Sigmoid colon (tissue), 7 donors: ENCODE results near the gene TRMU. TPM values are rescaled to one million over a fixed set of nuclear protein-coding genes. Genes with fewer than 3 reads are reported as not detected.
"Not testable (repeated sequence)": the region's sequence is repeated elsewhere in the genome, so short reads cannot be mapped to it uniquely, and the experiment has no call there.

Experiments used
- DNase-seq: peaks from one replicate; pipeline ENCODE4 v3.0.0-alpha.2; 2019
- H3K27ac ChIP-seq, 4 donors: fragments of 200-600 bp; sonication (generic); one replicate each; pipeline ENCODE4 v1.5.1; 2016 to 2019; ENCODE audit warnings: mild to moderate bottlenecking in 1 of 4
- H3K27me3 ChIP-seq, 3 donors: fragments of 200-600 bp; sonication (generic); one replicate each; pipeline ENCODE4 v1.5.1; 2019; ENCODE audit warnings: mild to moderate bottlenecking in 1 of 3
- H3K36me3 ChIP-seq, 4 donors: fragments of 200-600 bp; sonication (generic); one replicate each; pipeline ENCODE4 v1.5.1; 2016 to 2019
- H3K4me1 ChIP-seq, 4 donors: fragments of 200-600 bp; sonication (generic); one replicate each; pipeline ENCODE4 v1.5.1; 2017 to 2019
- H3K4me3 ChIP-seq, 4 donors: fragments of 200-600 bp; sonication (generic); one replicate each; pipeline ENCODE4 v1.5.1; 2017 to 2019; ENCODE audit warnings: mild to moderate bottlenecking in 2 of 4, moderate library complexity in 1 of 4
- H3K9me3 ChIP-seq, 4 donors: fragments of 200-600 bp in 3 of 4; sonication (generic) in 3 of 4; one replicate each; pipeline versions ENCODE4 v1.5.1 to v1.6.1; 2013 to 2019
- EP300 ChIP-seq, 4 donors: sonication (generic); formaldehyde crosslinking; IDR thresholded peaks; one replicate each; pipeline ENCODE4 v1.6.1; 2017; ENCODE audit warnings: antibody characterized with exemption in 4 of 4
- POLR2A ChIP-seq, 2 donors: fragments of 450-650 bp; IDR thresholded peaks; one replicate each; pipeline ENCODE4 v1.6.1; 2016; ENCODE audit warnings: antibody characterized with exemption in 2 of 2, mild to moderate bottlenecking in 2 of 2, moderate library complexity in 2 of 2
- POLR2AphosphoS5 ChIP-seq, 4 donors: sonication (generic); formaldehyde crosslinking; IDR thresholded peaks; one replicate each; pipeline ENCODE4 v1.6.1; 2017; ENCODE audit warnings: antibody characterized with exemption in 4 of 4
- WGBS, 2 donors: extraction: QIAGEN DNeasy Blood & Tissue Kit; methylation state at CpG; one replicate each; pipeline ENCODE4 v1.1.7; 2013; 5-methylcytosine and 5-hydroxymethylcytosine counted together
- intact Hi-C: fragments of 100-400 bp; cut with DNase I; formaldehyde crosslinking; loops from one replicate; pipeline ENCODE4 v1.15.1; 2023
- polyA plus RNA-seq, 3 donors: library from polyadenylated mRNA; stranded (reverse); fragments of 200-250 nt; gene quantifications; one replicate each; pipeline ENCODE4 v1.2.3, GENCODE V29; 2013
- total RNA-seq, 4 donors: library from RNA; depleted of rRNA; stranded (reverse); fragments of >200 nt; gene quantifications; one replicate each; pipeline ENCODE4 v1.1.0, GENCODE V29; 2016
- TF ChIP-seq, protein P1 (sequence below), 4 experiments: fragments of 450-650 bp in 3 of 4; fragments of 200-600 bp in 1 of 4; IDR thresholded peaks; one replicate each; pipeline ENCODE4 v1.5.1; 2016 to 2019; ENCODE audit warnings: antibody characterized with exemption in 4 of 4, mild to moderate bottlenecking in 3 of 4, moderate library complexity in 2 of 4
- donor health status: healthy with polysubstance abuse.
- donor health status: Bipolar disorder and iron deficiency.
- donor health status: healthy.

Gene TRMU
- total and polyA plus RNA-seq, 7 donors = 12.5 to 38.7 (median 21.9) TPM

DNA sequence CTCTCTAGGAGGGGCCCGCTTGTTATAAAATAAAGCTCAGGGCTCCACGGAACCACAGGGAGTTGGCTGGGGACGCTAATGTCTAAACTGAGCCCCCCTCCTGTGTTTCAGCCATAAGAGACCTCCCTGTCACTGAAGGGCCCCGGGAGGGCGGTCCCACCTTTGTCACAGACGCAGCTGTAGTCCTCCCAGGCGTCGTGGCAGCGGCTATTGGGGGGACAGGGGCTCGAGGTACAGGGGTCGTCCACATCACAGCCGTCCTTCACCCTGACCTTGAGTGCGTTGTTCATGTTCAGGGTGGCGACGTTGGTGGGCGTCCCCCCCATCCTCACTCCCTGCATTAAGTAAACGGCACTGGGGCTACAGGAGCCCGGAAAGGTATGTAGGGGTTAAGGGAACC lies 62.0 kb downstream of the TRMU start:
- WGBS, 2 donors = 88% methylated on average over 18 of the region's 18 CpGs
- Histone ChIP-seq H3K4me1 (no peaks in the 10 kb centered on the region), H3K36me3 (no peaks in the 10 kb centered on the region), H3K27ac (no peak overlapping the region), H3K27me3 (no peaks in the 10 kb centered on the region), H3K4me3 (no peak overlapping the region), H3K9me3 (no peaks in the 10 kb centered on the region)
- TF ChIP-seq POLR2AphosphoS5 (IDR thresholded peaks at IDR 0.05) (no peak), EP300 (IDR thresholded peaks at IDR 0.05) (no peak), POLR2A (IDR thresholded peaks at IDR 0.05) (no peak)
- TF ChIP-seq, protein P1, sequence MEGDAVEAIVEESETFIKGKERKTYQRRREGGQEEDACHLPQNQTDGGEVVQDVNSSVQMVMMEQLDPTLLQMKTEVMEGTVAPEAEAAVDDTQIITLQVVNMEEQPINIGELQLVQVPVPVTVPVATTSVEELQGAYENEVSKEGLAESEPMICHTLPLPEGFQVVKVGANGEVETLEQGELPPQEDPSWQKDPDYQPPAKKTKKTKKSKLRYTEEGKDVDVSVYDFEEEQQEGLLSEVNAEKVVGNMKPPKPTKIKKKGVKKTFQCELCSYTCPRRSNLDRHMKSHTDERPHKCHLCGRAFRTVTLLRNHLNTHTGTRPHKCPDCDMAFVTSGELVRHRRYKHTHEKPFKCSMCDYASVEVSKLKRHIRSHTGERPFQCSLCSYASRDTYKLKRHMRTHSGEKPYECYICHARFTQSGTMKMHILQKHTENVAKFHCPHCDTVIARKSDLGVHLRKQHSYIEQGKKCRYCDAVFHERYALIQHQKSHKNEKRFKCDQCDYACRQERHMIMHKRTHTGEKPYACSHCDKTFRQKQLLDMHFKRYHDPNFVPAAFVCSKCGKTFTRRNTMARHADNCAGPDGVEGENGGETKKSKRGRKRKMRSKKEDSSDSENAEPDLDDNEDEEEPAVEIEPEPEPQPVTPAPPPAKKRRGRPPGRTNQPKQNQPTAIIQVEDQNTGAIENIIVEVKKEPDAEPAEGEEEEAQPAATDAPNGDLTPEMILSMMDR (IDR thresholded peaks at IDR 0.05) = no peak
- no peak for DNase-seq
- intact Hi-C loops = no loop called here

DNA sequence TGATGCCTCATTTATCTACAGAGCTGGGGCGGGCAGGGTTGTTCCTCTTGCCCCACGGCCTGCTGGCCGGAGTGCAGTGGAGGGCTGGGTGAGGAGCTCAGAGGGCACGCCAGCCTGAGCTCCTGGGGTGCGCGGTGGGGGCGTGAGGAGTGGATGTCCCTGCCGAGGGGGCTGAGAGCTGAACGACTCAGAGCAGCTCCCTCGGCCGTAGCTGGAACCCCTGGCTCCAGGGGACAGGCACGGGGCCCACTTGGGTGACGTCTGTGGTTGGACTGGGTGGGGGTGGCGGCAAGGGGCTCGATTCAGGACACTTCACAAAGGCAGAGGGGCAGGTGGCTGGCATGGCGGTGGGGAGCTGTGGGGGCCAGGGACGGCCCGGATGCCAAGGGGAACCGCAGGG lies 62.4 kb downstream of the TRMU start:
- intact Hi-C loops = no loop called here
- Histone ChIP-seq H3K9me3 (no peaks in the 10 kb centered on the region), H3K4me1 (no peaks in the 10 kb centered on the region), H3K27ac (no peak overlapping the region), H3K36me3 (no peaks in the 10 kb centered on the region), H3K4me3 (no peak overlapping the region), H3K27me3 (no peaks in the 10 kb centered on the region)
- WGBS, 2 donors = 92 to 93% methylated on average over 19 of the region's 19 CpGs
- TF ChIP-seq, protein P1 (IDR thresholded peaks at IDR 0.05) = no peak
- TF ChIP-seq POLR2A (IDR thresholded peaks at IDR 0.05) (no peak), EP300 (IDR thresholded peaks at IDR 0.05) (no peak), POLR2AphosphoS5 (IDR thresholded peaks at IDR 0.05) (no peak)
- DNase-seq = no peak

DNA sequence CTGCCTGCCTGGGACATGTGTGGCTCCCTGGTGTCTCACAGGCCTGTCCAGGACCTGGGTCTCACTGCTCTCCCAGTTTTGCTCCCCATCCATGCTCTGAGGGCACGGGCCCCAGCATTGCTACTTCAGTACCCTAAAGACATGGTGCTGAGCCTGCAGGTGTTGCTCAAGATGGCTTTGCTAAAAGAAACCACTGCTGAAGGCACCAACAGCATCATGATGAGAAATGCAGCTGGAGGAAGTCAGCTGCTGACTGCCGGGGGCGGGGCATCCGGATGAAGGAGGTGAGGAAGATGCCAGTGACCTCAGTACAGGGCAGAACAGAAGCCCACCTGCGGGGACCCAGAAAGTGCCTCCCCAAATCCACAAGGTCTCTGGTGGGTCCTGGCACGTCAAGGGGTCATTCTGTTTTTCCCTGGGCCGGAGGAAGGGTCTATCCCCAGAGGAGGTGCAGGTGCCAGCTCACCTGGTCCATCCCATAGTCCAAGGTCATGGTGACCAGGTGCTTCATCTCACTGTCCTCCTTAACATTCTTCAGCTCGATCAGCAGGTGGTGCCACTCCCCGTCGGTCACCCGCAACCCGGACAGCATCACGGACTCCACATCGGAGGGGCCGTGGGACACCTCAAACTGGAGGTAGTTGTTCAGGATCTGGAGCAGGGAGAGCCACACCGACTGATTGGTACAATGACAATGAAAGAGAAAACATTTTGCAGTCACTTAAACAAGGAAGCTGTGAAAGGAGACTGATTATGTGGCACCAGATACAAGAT lies 63.9 kb downstream of the TRMU start:
- Histone ChIP-seq H3K27me3 (no peaks in the 10 kb centered on the region), H3K9me3 (no peaks in the 10 kb centered on the region), H3K4me3 (no peak overlapping the region), H3K36me3 (no peaks in the 10 kb centered on the region), H3K4me1 (no peaks in the 10 kb centered on the region), H3K27ac (no peak overlapping the region)
- 83% methylated on average over 16 of the region's 16 CpGs for WGBS, 2 donors
- no peak for DNase-seq
- intact Hi-C loops = no loop called here
- TF ChIP-seq, protein P1 (IDR thresholded peaks at IDR 0.05) = no peak
- TF ChIP-seq EP300 (IDR thresholded peaks at IDR 0.05) (no peak), POLR2AphosphoS5 (IDR thresholded peaks at IDR 0.05) (no peak), POLR2A (IDR thresholded peaks at IDR 0.05) (no peak)

DNA sequence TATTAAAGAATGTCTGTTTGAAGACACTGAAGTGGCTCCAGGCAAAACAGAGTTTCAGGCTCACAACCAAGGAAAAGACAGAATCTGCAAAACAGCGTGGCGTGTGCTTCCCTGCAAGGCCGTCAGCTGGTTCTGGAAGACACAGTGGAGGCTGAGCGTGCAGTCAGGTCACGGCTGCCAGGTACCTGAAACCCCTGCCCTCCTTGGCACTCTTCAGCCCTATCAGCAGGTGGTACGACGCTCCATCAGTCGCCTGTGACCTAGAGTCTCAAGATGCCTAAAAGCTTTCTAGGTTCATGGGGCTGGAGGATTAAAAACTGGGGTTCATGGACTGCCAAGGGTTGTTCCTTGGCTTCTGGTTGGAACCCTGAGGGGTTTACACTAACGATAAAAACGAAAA lies 65.9 kb downstream of the TRMU start:
- no peaks in the 10 kb centered on the region for H3K4me1 ChIP-seq
- TF ChIP-seq POLR2AphosphoS5 (IDR thresholded peaks at IDR 0.05) = no peak
- TF ChIP-seq POLR2A (IDR thresholded peaks at IDR 0.05) = no peak
- TF ChIP-seq, protein P1 (IDR thresholded peaks at IDR 0.05) = no peak
- no peak for TF ChIP-seq EP300 (IDR thresholded peaks at IDR 0.05)
- no peaks in the 10 kb centered on the region for H3K9me3 ChIP-seq
- H3K36me3 ChIP-seq = no peaks in the 10 kb centered on the region
- no peak overlapping the region for H3K27ac ChIP-seq
- no peak overlapping the region for H3K4me3 ChIP-seq
- 90% methylated on average over 10 of the region's 10 CpGs for whole genome bisulfite sequencing, 2 donors
- no peaks in the 10 kb centered on the region for H3K27me3 ChIP-seq
- no peak for DNase-seq
- intact Hi-C loops = no loop called here

DNA sequence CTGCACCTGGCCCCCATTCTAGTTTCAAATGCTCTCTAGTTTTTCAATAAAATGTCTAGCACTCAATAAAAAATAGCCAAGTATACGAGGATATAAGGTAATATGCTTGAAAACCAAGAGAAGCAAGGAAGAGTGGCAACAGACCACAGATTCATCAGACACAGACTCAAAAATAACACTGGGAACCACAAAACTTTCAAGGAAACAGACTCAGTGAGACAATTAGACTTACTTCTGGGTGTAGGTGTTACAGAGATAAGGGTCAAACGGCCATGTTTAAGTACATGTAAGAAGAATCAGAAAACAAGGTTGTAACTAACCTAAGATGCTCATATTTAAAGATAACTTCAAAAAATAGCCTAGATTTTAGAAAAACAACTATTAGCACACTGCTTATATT lies 67.0 kb downstream of the TRMU start:
- no peak for DNase-seq
- Histone ChIP-seq H3K9me3 (no peaks in the 10 kb centered on the region), H3K36me3 (no peaks in the 10 kb centered on the region), H3K4me1 (no peaks in the 10 kb centered on the region), H3K27ac (no peak overlapping the region), H3K27me3 (no peaks in the 10 kb centered on the region), H3K4me3 (no peak overlapping the region)
- WGBS, 2 donors = 55 to 71% methylated on average over 2 of the region's 2 CpGs
- TF ChIP-seq EP300 (IDR thresholded peaks at IDR 0.05) = no peak
- intact Hi-C loops = no loop called here

DNA sequence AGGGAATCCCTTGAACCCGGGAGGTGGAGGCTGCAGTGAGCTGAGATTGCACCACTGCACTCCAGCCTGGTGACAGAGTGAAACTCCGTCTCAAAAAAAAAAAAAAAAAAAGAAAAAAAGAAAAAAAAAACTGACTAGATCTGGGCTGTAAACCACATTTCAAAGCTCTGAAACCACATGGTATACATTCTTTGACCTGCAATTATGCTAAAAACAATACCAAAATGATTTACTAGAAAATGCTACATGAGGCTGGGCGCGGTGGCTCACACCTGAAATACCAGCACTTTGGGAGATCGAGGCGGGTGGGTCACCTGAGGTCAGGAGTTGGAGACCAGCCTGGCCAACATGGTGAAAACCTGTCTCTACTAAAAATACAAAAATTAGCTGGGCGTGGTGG lies 68.4 kb downstream of the TRMU start:
- H3K4me1 ChIP-seq, H3K27me3 ChIP-seq, intact Hi-C loops, H3K27ac ChIP-seq, H3K9me3 ChIP-seq, H3K4me3 ChIP-seq, H3K36me3 ChIP-seq, DNase-seq: not testable (repeated sequence)
- 75 to 78% methylated on average over 7 of the region's 7 CpGs for WGBS, 2 donors
